A549 (cell line): Measurements from ENCODE around the gene FILIP1L. TPM values are rescaled to one million over a fixed set of nuclear protein-coding genes. Genes with fewer than 3 reads are reported as not detected.

Source experiments
- ATAC-seq, 2 experiments: fragments of 200-7000 bp in 1 of 2; fragments of >200 bp in 1 of 2; cut with Nextera tagmentation in 1 of 2; cut with Tn5 transposase in 1 of 2; 3 replicates each; pipeline versions ENCODE4 v1.8.0 to v1.9.1; 2018 to 2020; ENCODE audit warnings: mild to moderate bottlenecking in 1 of 2, moderate library complexity in 1 of 2
- CTCF ChIA-PET: fragments of 300-600 bp; sonication (Branson Sonifier 250); formaldehyde crosslinking; extraction: SDS; loops from one replicate; lab custom pipeline; 2021; ENCODE audit warnings: antibody characterized with exemption, inconsistent platforms; lab: Yijun Ruan, JAX
- POLR2A ChIA-PET: fragments of 350-600 bp; formaldehyde crosslinking; extraction: SDS; loops from one replicate; lab custom pipeline; 2021; ENCODE audit warnings: antibody characterized with exemption, inconsistent platforms; lab: Yijun Ruan, JAX
- DNase-seq, 2 experiments: peaks; one replicate each; pipeline versions ENCODE4 v3.0.0 to v3.0.0-alpha.2; 2011 to 2016; ENCODE audit warnings: low read depth in 1 of 2, low spot score in 1 of 2
- FAIRE-seq: peaks from 2 replicates; lab custom pipeline; 2011; peaks lifted over from hg19 to GRCh38; lab: Jason Lieb, UNC
- H3K27ac ChIP-seq, 2 experiments: fragments of >200 bp; sonication (Bioruptor Twin); formaldehyde crosslinking; 3 replicates each; pipeline ENCODE4 v1.5.1; 2016 to 2017
- H3K4me1 ChIP-seq: fragments of >200 bp; sonication (Bioruptor Twin); formaldehyde crosslinking; 3 replicates; pipeline ENCODE4 v1.6.1; 2016
- H3K4me2 ChIP-seq: fragments of >200 bp; sonication (Bioruptor Twin); formaldehyde crosslinking; 3 replicates; pipeline ENCODE4 v1.6.1; 2016
- H3K4me3 ChIP-seq: fragments of >200 bp; sonication (Bioruptor Twin); formaldehyde crosslinking; 3 replicates; pipeline ENCODE4 v1.5.1; 2016
- H3K9me3 ChIP-seq: fragments of >200 bp; sonication (Bioruptor Twin); formaldehyde crosslinking; 3 replicates; pipeline ENCODE4 v1.6.1; 2016
- ATOH8 ChIP-seq: fragments of 250-450 bp; sonication (Bioruptor Pico); IDR thresholded peaks from 2 replicates; pipeline ENCODE4 v1.5.0; 2020; ENCODE audit warnings: low read depth, mild to moderate bottlenecking, moderate library complexity
- BHLHE40 ChIP-seq: IDR thresholded peaks from 2 replicates; pipeline ENCODE4 v1.6.1; 2012; ENCODE audit warnings: low read depth, low read length, inconsistent platforms
- CBX2 ChIP-seq: fragments of 200-600 bp; sonication (generic); IDR thresholded peaks from 2 replicates; pipeline ENCODE4 v1.6.1; 2016; ENCODE audit warnings: low read depth, mild to moderate bottlenecking, borderline replicate concordance
- EHMT2 ChIP-seq: fragments of 200-600 bp; sonication (generic); IDR thresholded peaks from 2 replicates; pipeline ENCODE4 v1.6.1; 2016; ENCODE audit warnings: antibody characterized with exemption, low read depth, mild to moderate bottlenecking, moderate library complexity
- HES2 ChIP-seq: fragments of >200 bp; sonication (Bioruptor Twin); formaldehyde crosslinking; IDR thresholded peaks from 2 replicates; pipeline ENCODE4 v1.6.1; 2016
- HOXA7 ChIP-seq: fragments of 250-450 bp; sonication (Bioruptor Pico); IDR thresholded peaks from 2 replicates; pipeline ENCODE4 v1.5.0; 2020; ENCODE audit warnings: mild to moderate bottlenecking, moderate library complexity
- JUNB ChIP-seq: fragments of >200 bp; sonication (Bioruptor Twin); formaldehyde crosslinking; IDR thresholded peaks from 2 replicates; pipeline ENCODE4 v1.6.1; 2016
- KDM1A ChIP-seq: fragments of 200-600 bp; sonication (generic); IDR thresholded peaks from 2 replicates; pipeline ENCODE4 v1.6.1; 2016; ENCODE audit warnings: low read depth, mild to moderate bottlenecking
- MYC ChIP-seq: IDR thresholded peaks from 2 replicates; pipeline ENCODE4 v1.6.1; 2012; ENCODE audit warnings: mild to moderate bottlenecking, inconsistent platforms, low read length, improper control_type of control experiment, borderline replicate concordance
- RAD21 ChIP-seq, 2 experiments: fragments of >200 bp in 1 of 2; sonication (Bioruptor Twin) in 1 of 2; formaldehyde crosslinking in 1 of 2; IDR thresholded peaks in 1 of 2; conservative IDR thresholded peaks in 1 of 2; 2 replicates in 1 of 2; 3 replicates in 1 of 2; pipeline ENCODE4 v1.6.1; 2012 to 2018; ENCODE audit warnings: inconsistent platforms in 1 of 2
- RARB ChIP-seq: fragments of 250-450 bp; sonication (Bioruptor Pico); IDR thresholded peaks from 2 replicates; pipeline ENCODE4 v1.8.0; 2021; ENCODE audit warnings: mild to moderate bottlenecking, moderate library complexity
- RFX5 ChIP-seq: fragments of 450-650 bp; IDR thresholded peaks from 2 replicates; pipeline ENCODE4 v1.7.1; 2014; ENCODE audit warnings: antibody characterized with exemption, mild to moderate bottlenecking, moderate library complexity
- USF2 ChIP-seq: fragments of 450-650 bp; IDR thresholded peaks from 2 replicates; pipeline ENCODE4 v1.6.1; 2014; ENCODE audit warnings: antibody characterized with exemption
- ZNF302 ChIP-seq: fragments of 250-450 bp; sonication (Bioruptor Pico); IDR thresholded peaks from 2 replicates; pipeline ENCODE4 v1.9.0; 2021; ENCODE audit warnings: inconsistent platforms, mild to moderate bottlenecking, moderate library complexity
- ZSCAN20 ChIP-seq: fragments of 250-450 bp; sonication (Bioruptor Pico); IDR thresholded peaks from 2 replicates; pipeline ENCODE4 v1.8.0; 2022; ENCODE audit warnings: mild to moderate bottlenecking, moderate library complexity
- WGBS: methylation state at CpG from one replicate; pipeline ENCODE4 v1.1.6; 2017; ENCODE audit errors: missing lambda C conversion rate; 5-methylcytosine and 5-hydroxymethylcytosine counted together
- polyA plus RNA-seq, 4 experiments: library from polyadenylated mRNA; depleted of rRNA in 3 of 4; stranded (reverse); fragments of >200 nt; fragmentation: RNase III in 1 of 4; extraction: RNeasy Plus Mini Kit Qiagen cat#74134 plus additional on column Dnase treatment in 1 of 4; gene quantifications; 2 replicates in 3 of 4; 3 replicates in 1 of 4; pipeline ENCODE4 v1.2.3, GENCODE V29; 2011 to 2017
- TF ChIP-seq, protein P1 (sequence below): fragments of >200 bp; sonication (Bioruptor Twin); formaldehyde crosslinking; IDR thresholded peaks from 3 replicates; pipeline ENCODE4 v1.6.1; 2016
- TF ChIP-seq, protein P2 (sequence below): IDR thresholded peaks from 2 replicates; pipeline ENCODE4 v1.6.1; 2012

FILIP1L gene
- polyA plus RNA-seq, 2 of the 4 experiments (the other 2 are of a cell fraction): 0.19 to 0.45 TPM

GRCh38 chr3:99873269-99874102 lies 240.8 kb downstream of the FILIP1L start (continued):
- no peak for TF ChIP-seq EHMT2
- no peak for TF ChIP-seq MYC

- POLR2A ChIA-PET: no interaction called here
- FAIRE-seq (no peak), ATAC-seq (no peak), DNase-seq (no peak)
- Histone ChIP-seq H3K4me3 (no peak overlapping the region), H3K4me1 (peaks cover 28% of the 10 kb centered on the region), H3K4me2 (no peak overlapping the region), H3K9me3 (no peaks in the 10 kb centered on the region), H3K27ac (no peak overlapping the region)
- TF ChIP-seq, protein P1, sequence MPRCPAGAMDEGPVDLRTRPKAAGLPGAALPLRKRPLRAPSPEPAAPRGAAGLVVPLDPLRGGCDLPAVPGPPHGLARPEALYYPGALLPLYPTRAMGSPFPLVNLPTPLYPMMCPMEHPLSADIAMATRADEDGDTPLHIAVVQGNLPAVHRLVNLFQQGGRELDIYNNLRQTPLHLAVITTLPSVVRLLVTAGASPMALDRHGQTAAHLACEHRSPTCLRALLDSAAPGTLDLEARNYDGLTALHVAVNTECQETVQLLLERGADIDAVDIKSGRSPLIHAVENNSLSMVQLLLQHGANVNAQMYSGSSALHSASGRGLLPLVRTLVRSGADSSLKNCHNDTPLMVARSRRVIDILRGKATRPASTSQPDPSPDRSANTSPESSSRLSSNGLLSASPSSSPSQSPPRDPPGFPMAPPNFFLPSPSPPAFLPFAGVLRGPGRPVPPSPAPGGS: no peak
- no peak for TF ChIP-seq ZNF302 (CRISPR knock-in tag)
- no peak for TF ChIP-seq JUNB
- no peak for TF ChIP-seq RFX5
- no peak for TF ChIP-seq KDM1A
- TF ChIP-seq, protein P2, sequence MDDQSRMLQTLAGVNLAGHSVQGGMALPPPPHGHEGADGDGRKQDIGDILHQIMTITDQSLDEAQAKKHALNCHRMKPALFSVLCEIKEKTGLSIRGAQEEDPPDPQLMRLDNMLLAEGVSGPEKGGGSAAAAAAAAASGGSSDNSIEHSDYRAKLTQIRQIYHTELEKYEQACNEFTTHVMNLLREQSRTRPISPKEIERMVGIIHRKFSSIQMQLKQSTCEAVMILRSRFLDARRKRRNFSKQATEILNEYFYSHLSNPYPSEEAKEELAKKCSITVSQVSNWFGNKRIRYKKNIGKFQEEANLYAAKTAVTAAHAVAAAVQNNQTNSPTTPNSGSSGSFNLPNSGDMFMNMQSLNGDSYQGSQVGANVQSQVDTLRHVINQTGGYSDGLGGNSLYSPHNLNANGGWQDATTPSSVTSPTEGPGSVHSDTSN: no peak
- no peak for TF ChIP-seq CBX2
- no peak for TF ChIP-seq RAD21 (conservative IDR thresholded peaks at IDR 0.05 in 1 of 2, IDR thresholded peaks at IDR 0.05 in 1 of 2)
- TF ChIP-seq ZSCAN20 (CRISPR knock-in tag): no peak
- no peak for TF ChIP-seq BHLHE40
- TF ChIP-seq HES2: no peak
- no peak for TF ChIP-seq HOXA7 (CRISPR knock-in tag)
- no peak for TF ChIP-seq RARB (CRISPR knock-in tag)
- no peak for TF ChIP-seq USF2
- CTCF ChIA-PET: interaction anchor here (0.8 to 2.4 kb wide), 2 partner anchors 29 to 1369 kb away, joined by 4 to 12 read pairs; no protein-coding TSS in a partner anchor
These were observed 241.4 kb downstream of the FILIP1L start for GRCh38 chr3:99872923-99873254.

- Histone ChIP-seq H3K4me3 (no peak overlapping the region), H3K4me2 (no peak overlapping the region), H3K27ac (no peak overlapping the region), H3K9me3 (no peaks in the 10 kb centered on the region), H3K4me1 (peaks cover 25% of the 10 kb centered on the region; the same call in 2 of the 3 replicates)
- 86% methylated on average over 4 of the region's 4 CpGs for WGBS
- ChIA-PET POLR2A (no interaction called here), CTCF (interaction anchor here (1.9 to 2.4 kb wide), 2 partner anchors 9 to 28 kb away, joined by 4 to 12 read pairs; no protein-coding TSS in a partner anchor)
- no peak for FAIRE-seq
- TF ChIP-seq ATOH8 (CRISPR knock-in tag) (no peak), RARB (CRISPR knock-in tag) (no peak)
- DNase-seq: no peak
- no peak for ATAC-seq
These were observed 242.9 kb downstream of the FILIP1L start for GRCh38 chr3:99871231-99872045.
